Mesenchymal stem cell (in vitro differentiated cells and primary cell): ENCODE results near the gene PLA2G6.
A peak's percentile ranks its signal among the peaks of the same experiment; 100 is the strongest.

Source experiments
- DNase-seq: peaks from one replicate; pipeline ENCODE4 v3.0.0-alpha.2; 2013
- H2AFZ ChIP-seq: one replicate; pipeline ENCODE4 v1.6.1; 2013; ENCODE audit warnings: low read depth, mild to moderate bottlenecking, control low read depth, inconsistent platforms, low read length, moderate library complexity
- H2AK5ac ChIP-seq: 2 replicates; pipeline ENCODE4 v1.6.1; 2013; ENCODE audit warnings: low read length, moderate library complexity, mild to moderate bottlenecking, inconsistent platforms; ENCODE audit not compliant: severe bottlenecking
- H2BK120ac ChIP-seq: one replicate; pipeline ENCODE4 v1.6.1; 2013; ENCODE audit warnings: low read depth, mild to moderate bottlenecking, inconsistent platforms, low read length, moderate library complexity
- H2BK12ac ChIP-seq, 2 experiments: one replicate each; pipeline ENCODE4 v1.6.1; 2013; ENCODE audit warnings: inconsistent platforms in 2 of 2, low read length in 2 of 2, mild to moderate bottlenecking in 2 of 2, moderate library complexity in 2 of 2, control low read depth in 1 of 2
- H2BK15ac ChIP-seq: one replicate; pipeline ENCODE4 v1.6.1; 2013; ENCODE audit warnings: mild to moderate bottlenecking, low read depth, inconsistent platforms; ENCODE audit not compliant: poor library complexity, severe bottlenecking
- H2BK5ac ChIP-seq: 2 replicates; pipeline ENCODE4 v1.6.1; 2013; ENCODE audit warnings: low read depth, mild to moderate bottlenecking, low read length, control low read depth, inconsistent platforms; ENCODE audit not compliant: poor library complexity, severe bottlenecking
- H3K14ac ChIP-seq, 2 experiments: one replicate each; pipeline ENCODE4 v1.6.1; 2013; ENCODE audit warnings: inconsistent platforms in 2 of 2, low read length in 2 of 2, control low read depth in 1 of 2, mild to moderate bottlenecking in 1 of 2, moderate library complexity in 1 of 2
- H3K18ac ChIP-seq, 2 experiments: one replicate each; pipeline ENCODE4 v1.6.1; 2013; ENCODE audit warnings: inconsistent platforms in 2 of 2, low read length in 2 of 2, control low read depth in 1 of 2, low read depth in 1 of 2, mild to moderate bottlenecking in 1 of 2
- H3K23ac ChIP-seq, 2 experiments: one replicate each; pipeline ENCODE4 v1.6.1; 2013; ENCODE audit warnings: inconsistent platforms in 2 of 2, low read length in 2 of 2, mild to moderate bottlenecking in 2 of 2, moderate library complexity in 2 of 2, control low read depth in 1 of 2
- H3K27ac ChIP-seq: 2 replicates; pipeline ENCODE4 v1.5.1; 2013; ENCODE audit warnings: mild to moderate bottlenecking, moderate library complexity, low read length, control low read depth, inconsistent platforms; ENCODE audit not compliant: poor library complexity, severe bottlenecking
- H3K27me3 ChIP-seq, 2 experiments: 2 replicates each; pipeline versions ENCODE4 v1.6.1 to v1.7.0; 2013; ENCODE audit warnings: low read length in 2 of 2, mild to moderate bottlenecking in 2 of 2, moderate library complexity in 2 of 2, control low read depth in 1 of 2, inconsistent platforms in 1 of 2; ENCODE audit not compliant: control insufficient read depth in 1 of 2, insufficient read depth in 1 of 2
- H3K36me3 ChIP-seq, 2 experiments: 2 replicates each; pipeline versions ENCODE4 v1.6.1 to v1.7.0; 2013; ENCODE audit warnings: low read length in 2 of 2, control low read depth in 1 of 2, inconsistent platforms in 1 of 2, low read depth in 1 of 2, mild to moderate bottlenecking in 1 of 2; ENCODE audit not compliant: insufficient read depth in 2 of 2, control insufficient read depth in 1 of 2
- H3K4ac ChIP-seq, 2 experiments: one replicate each; pipeline ENCODE4 v1.6.1; 2013; ENCODE audit warnings: inconsistent platforms in 2 of 2, low read length in 2 of 2, mild to moderate bottlenecking in 2 of 2, moderate library complexity in 2 of 2, control low read depth in 1 of 2, low read depth in 1 of 2
- H3K4me1 ChIP-seq: 2 replicates; pipeline ENCODE4 v1.6.1; 2013; ENCODE audit warnings: low read depth, low read length, control low read depth; ENCODE audit not compliant: control insufficient read depth, insufficient read depth
- H3K4me2 ChIP-seq: 2 replicates; pipeline ENCODE4 v1.6.1; 2013; ENCODE audit warnings: low read length, mild to moderate bottlenecking, inconsistent platforms; ENCODE audit not compliant: poor library complexity, severe bottlenecking
- H3K4me3 ChIP-seq, 2 experiments: 2 replicates each; pipeline versions ENCODE4 v1.5.1 to v1.7.0; 2013; ENCODE audit warnings: low read length in 2 of 2, mild to moderate bottlenecking in 2 of 2, control low read depth in 1 of 2, low read depth in 1 of 2; ENCODE audit not compliant: insufficient read depth in 1 of 2
- H3K79me1 ChIP-seq: replicated peaks from 2 replicates; pipeline ENCODE4 v1.6.1; 2013; ENCODE audit warnings: mild to moderate bottlenecking, control low read depth, low read length, inconsistent platforms; ENCODE audit not compliant: poor library complexity, severe bottlenecking
- H3K9ac ChIP-seq: 2 replicates; pipeline ENCODE4 v1.7.0; 2013; ENCODE audit warnings: mild to moderate bottlenecking, low read length, moderate library complexity
- H3K9me3 ChIP-seq: 2 replicates; pipeline ENCODE4 v1.7.0; 2013; ENCODE audit warnings: mild to moderate bottlenecking, low read length; ENCODE audit not compliant: control insufficient read depth
- H4K8ac ChIP-seq: one replicate; pipeline ENCODE4 v1.6.1; 2013; ENCODE audit warnings: inconsistent platforms, mild to moderate bottlenecking, low read length, moderate library complexity
- H4K91ac ChIP-seq: one replicate; pipeline ENCODE4 v1.6.1; 2013; ENCODE audit warnings: mild to moderate bottlenecking, low read length, inconsistent platforms
- WGBS: methylation state at CpG from one replicate; pipeline ENCODE4 v1.1.7; 2013; ENCODE audit warnings: mixed read lengths; 5-methylcytosine and 5-hydroxymethylcytosine counted together

PLA2G6 gene

DNA sequence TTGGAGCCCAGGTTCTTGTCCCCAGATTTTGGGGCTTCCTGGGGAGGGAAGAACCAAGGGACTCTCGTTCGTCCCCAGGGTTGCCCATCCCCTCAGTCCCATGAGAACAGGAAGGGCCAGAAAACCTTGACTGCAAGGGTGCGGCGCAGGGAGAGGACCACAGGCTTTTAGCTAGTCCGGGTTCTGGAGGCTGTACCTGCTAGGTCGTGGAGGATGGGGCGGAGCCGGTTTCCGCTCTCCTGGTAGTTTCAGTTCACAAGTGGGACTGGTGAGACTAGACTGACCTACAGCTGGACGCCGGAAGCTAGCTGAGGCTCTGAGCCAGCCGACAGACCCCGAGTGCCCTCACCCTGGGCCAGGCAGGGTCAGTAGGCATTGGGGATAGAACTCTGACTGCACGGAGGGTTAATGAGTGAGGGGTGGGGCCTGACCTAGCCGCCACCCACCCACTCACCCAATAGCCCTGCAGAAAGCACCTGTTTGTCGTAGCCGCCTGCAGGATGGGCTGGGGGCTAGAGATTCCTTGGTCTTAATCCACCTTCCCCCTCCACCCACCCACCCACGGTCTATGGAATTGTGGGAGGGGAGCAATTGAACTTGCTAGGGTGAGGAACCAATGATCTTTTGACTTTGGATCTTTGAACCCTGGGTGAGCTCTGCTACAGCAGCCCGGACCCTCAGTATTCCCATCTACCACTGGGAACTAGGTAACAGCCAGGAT, 21.6 kb upstream of the PLA2G6 start:
- Histone ChIP-seq H3K9me3 (no peaks in the 10 kb centered on the region), H2BK5ac (no peak overlapping the region), H4K8ac (peak overlapping the region; percentile 76), H3K9ac (peak overlapping the region; percentile 94), H3K14ac (no peak overlapping the region), H3K27me3 (no peaks in the 10 kb centered on the region), H3K4me2 (peak overlapping the region; percentile 70), H2AK5ac (peak overlapping the region; percentile 7), H3K36me3 (peaks cover 5 to 7% of the 10 kb centered on the region in 2 experiments), H3K4ac (peak overlapping the region in 1 of 2 experiments; percentile 29), H4K91ac (peak overlapping the region; percentile 87), H3K79me1 (peaks cover 20% of the 10 kb centered on the region), H3K18ac (peak overlapping the region; percentile 70 to 95), H2AFZ (no peak overlapping the region), H2BK15ac (peak overlapping the region; percentile 65), H3K27ac (no peak overlapping the region), H3K23ac (peak overlapping the region in 1 of 2 experiments; percentile 69), H2BK12ac (peak overlapping the region in 1 of 2 experiments; percentile 57), H3K4me3 (peak overlapping the region; percentile 72 to 83), H2BK120ac (peak overlapping the region; percentile 9), H3K4me1 (peaks cover 27% of the 10 kb centered on the region)
- 17% methylated on average over 10 of the region's 19 CpGs for WGBS
- peak; percentile 56 for DNase-seq

GRCh38 chr22:38202437-38203089, 20.9 kb upstream of the PLA2G6 start:
- Histone ChIP-seq H3K9me3 (no peaks in the 10 kb centered on the region), H2BK5ac (no peak overlapping the region), H3K4me1 (peaks cover 27% of the 10 kb centered on the region), H3K14ac (no peak overlapping the region), H2BK15ac (peak overlapping the region; percentile 44), H3K27me3 (no peaks in the 10 kb centered on the region), H4K91ac (peak overlapping the region; percentile 70), H2AFZ (peak overlapping the region; percentile 20), H3K9ac (peak overlapping the region; percentile 94), H3K4me3 (peak overlapping the region; percentile 72 to 83), H2BK12ac (no peak overlapping the region), H2AK5ac (no peak overlapping the region), H3K4me2 (peak overlapping the region; percentile 70), H2BK120ac (peak overlapping the region; percentile 56), H3K79me1 (peaks cover 15% of the 10 kb centered on the region), H3K23ac (peak overlapping the region in 1 of 2 experiments; percentile 15), H3K27ac (no peak overlapping the region), H3K4ac (peak overlapping the region; percentile 47 to 92), H3K36me3 (peaks cover 0 to under 1% of the 10 kb centered on the region in 2 experiments), H3K18ac (peak overlapping the region; percentile 89 to 95), H4K8ac (peak overlapping the region; percentile 91)
- WGBS, result under 1% methylated on average over 60 of the region's 74 CpGs
- peak; percentile 91 for DNase-seq

DNA sequence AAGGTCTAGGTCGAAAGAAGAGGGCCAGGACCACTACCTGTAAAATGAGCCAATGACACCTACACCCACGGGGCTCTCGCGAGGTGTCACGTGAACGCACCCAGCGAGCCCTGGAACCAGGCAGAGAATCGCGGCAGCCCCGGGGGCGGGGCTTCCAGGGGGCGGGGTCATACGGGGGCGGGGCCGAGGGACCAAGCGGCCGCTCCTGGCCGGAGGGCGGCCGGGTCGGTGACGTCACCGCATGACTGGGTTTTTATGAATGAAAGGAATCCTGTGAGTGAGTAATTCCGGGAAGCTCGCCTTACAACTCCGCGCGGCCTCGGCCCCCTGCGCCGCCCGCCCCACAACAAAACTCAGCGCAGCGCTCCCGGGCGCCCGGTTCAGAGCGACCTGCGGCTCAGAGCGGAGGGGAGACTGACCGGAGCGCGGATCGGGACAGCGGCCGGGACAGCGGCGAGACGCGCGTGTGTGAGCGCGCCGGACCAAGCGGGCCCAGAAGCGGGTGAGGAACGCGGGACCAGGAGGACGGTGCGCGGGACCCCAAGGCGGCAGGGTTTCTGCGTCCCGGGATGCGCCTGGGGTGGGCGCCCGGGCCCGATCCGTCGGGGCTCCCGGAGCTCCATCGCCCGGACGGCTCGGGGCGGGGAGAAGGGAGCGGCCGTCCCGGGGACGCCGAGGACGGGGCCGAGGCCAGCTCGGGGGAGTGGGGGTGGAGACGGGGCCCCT, 20.2 kb upstream of the PLA2G6 start, which contains the start of gene MAFF:
Gene MAFF, plus strand, starts transcription at position 284 of the 726 bp plus-strand sequence. CDS start 11,860 bp downstream, outside the sequence.
- Histone ChIP-seq H2BK12ac (peak within 1 kb of the TSS; percentile 63 to 91), H3K14ac (peak within 1 kb of the TSS in 1 of 2 experiments; percentile 93), H3K4me2 (peak within 1 kb of the TSS; percentile 75), H3K27ac (peak within 1 kb of the TSS; percentile 7), H2BK15ac (peak within 1 kb of the TSS; percentile 96), H3K23ac (peak within 1 kb of the TSS in 1 of 2 experiments; percentile 15), H3K4me1 (peaks cover 27% of the 10 kb centered on the region), H3K36me3 (no peaks in the 10 kb centered on the region), H3K4me3 (peak within 1 kb of the TSS; percentile 72 to 83), H3K9ac (peak within 1 kb of the TSS; percentile 94), H2AFZ (peak within 1 kb of the TSS; percentile 77), H2AK5ac (peak within 1 kb of the TSS; percentile 14), H4K91ac (peak within 1 kb of the TSS; percentile 98), H2BK120ac (peak within 1 kb of the TSS; percentile 71), H3K9me3 (no peaks in the 10 kb centered on the region), H3K27me3 (no peaks in the 10 kb centered on the region), H2BK5ac (peak within 1 kb of the TSS; percentile 77), H3K79me1 (peaks cover 15% of the 10 kb centered on the region), H4K8ac (peak within 1 kb of the TSS; percentile 96), H3K4ac (peak within 1 kb of the TSS; percentile 80 to 92), H3K18ac (peak within 1 kb of the TSS; percentile 89 to 95)
- peak; percentile 98 for DNase-seq
- WGBS, result 1% methylated on average over 44 of the region's 85 CpGs
